Cardiac fibroblast (primary cell): Measurements from ENCODE around the gene SYNDIG1.

Experiments
- DNase-seq, 2 donors: peaks; one replicate each; pipeline versions ENCODE4 v3.0.0 to v3.0.0-alpha.2; 2010; ENCODE audit warnings: low read depth in 2 of 2
- H3K4me3 ChIP-seq, 2 donors: replicated peaks in 1 of 2; 1 replicate in 1 of 2; 2 replicates in 1 of 2; pipeline ENCODE4 v1.5.1; 2011; ENCODE audit warnings: low read depth in 2 of 2, low read length in 2 of 2, mild to moderate bottlenecking in 2 of 2, moderate library complexity in 1 of 2
- TF ChIP-seq, protein P1 (sequence below): IDR thresholded peaks from one replicate; pipeline ENCODE4 v1.5.1; 2011; ENCODE audit warnings: low read depth, mild to moderate bottlenecking, low read length, inconsistent platforms

The SYNDIG1 gene

DNA sequence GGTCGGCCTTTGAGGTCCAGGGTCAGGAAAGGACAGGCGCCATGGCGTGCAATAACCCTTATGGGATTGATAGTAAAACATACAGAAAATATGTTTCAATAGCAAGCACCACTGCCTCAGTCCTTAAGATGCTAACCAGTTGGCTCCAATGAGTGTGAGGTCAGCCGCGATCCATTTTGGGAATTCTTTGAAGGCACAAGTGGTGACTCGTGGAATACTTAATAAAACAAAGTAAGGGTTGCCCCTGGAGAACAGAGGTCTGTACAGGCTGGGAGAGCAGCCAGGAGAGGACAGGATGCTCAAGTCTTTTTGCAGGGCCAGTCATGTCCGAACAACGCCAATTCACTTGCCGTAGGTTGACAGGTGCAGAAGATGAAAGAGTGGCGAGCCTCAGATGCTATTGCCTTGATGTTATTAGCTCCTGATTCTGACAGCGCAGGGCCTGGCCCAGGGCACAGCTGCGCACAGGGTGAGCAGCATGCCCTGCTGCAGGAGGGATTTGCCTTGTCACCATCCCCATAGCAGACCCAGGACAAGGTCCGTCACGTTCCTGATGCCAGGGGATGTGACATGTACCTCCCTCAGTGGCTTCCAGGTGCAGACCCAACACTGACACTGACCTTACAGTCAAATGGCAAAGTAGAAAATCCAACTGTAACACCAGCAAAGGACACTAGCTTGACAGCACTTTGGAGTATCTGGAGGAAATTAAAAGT is 21.8 kb downstream of the SYNDIG1 start:
- TF ChIP-seq, protein P1, sequence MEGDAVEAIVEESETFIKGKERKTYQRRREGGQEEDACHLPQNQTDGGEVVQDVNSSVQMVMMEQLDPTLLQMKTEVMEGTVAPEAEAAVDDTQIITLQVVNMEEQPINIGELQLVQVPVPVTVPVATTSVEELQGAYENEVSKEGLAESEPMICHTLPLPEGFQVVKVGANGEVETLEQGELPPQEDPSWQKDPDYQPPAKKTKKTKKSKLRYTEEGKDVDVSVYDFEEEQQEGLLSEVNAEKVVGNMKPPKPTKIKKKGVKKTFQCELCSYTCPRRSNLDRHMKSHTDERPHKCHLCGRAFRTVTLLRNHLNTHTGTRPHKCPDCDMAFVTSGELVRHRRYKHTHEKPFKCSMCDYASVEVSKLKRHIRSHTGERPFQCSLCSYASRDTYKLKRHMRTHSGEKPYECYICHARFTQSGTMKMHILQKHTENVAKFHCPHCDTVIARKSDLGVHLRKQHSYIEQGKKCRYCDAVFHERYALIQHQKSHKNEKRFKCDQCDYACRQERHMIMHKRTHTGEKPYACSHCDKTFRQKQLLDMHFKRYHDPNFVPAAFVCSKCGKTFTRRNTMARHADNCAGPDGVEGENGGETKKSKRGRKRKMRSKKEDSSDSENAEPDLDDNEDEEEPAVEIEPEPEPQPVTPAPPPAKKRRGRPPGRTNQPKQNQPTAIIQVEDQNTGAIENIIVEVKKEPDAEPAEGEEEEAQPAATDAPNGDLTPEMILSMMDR, result no peak
- H3K4me3 ChIP-seq, result no peak overlapping the region
- no peak for DNase-seq

DNA sequence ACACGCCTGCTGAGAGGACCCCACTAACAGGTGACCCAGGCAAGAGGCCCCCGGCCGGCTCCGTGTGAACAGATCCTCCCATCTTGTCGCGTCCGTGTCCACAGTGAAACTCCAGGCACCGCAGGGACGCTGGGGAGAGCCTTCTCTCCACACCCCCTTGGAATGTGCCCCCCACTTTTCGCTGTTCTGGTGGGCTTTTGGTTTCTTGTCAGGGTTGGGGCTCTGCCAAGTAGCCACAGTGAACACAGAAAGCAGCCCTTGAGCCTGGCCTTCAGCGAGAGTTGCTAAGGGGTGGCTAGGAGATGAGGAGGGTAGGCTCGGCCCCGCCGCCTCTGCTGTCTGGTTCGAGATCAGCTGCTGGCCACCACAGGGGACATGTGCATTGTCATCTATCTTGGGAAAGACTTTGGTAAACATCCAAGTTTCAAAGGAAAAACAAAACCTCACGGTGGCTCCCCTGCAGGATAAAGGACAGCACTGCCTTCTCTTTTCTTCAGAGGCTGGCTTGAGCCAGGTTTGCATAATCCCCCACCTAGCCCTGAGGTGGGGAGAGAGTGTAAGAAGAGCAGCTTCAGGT is 22.7 kb downstream of the SYNDIG1 start:
- DNase-seq, result no peak
- TF ChIP-seq, protein P1, result no peak
- H3K4me3 ChIP-seq, result no peak overlapping the region

DNA sequence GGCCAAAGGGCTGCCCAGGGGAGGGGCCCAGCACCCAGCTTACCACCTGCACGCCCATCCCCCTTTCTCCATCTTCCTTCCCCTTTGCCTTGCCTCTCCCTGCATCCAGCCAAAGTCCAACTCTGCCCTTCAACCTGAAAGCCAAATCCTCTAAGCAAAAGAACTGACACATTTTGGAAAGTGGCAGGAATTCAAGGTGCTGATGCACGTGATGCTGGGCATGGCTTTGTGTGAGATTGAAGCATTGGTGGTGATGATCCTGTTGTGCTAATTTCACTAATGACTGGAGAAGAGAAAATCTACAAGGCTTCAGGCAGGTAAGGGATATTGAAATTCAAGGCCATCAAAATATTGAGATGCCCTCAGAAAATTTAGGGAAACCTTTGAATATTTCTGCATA is 23.3 kb downstream of the SYNDIG1 start:
- no peak for DNase-seq
- TF ChIP-seq, protein P1, result no peak
- H3K4me3 ChIP-seq, result no peak overlapping the region

DNA sequence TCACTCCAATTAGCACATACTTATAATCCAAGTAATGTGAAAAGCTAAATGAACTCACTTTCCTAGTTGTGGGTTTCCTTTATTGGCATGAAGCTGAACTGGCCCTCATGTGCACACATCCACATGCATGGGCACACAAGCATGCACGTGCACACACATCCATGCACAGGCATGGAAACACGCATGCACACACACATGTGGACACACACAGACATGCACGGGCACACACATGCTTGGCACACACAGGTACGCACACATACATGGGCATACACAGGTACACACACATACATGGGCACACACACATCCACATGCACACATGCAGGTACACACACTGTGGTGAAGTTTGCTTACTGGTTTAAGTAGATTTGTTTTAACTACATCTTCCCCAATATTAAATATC is 23.8 kb downstream of the SYNDIG1 start:
- TF ChIP-seq, protein P1, result no peak
- no peak for DNase-seq
- H3K4me3 ChIP-seq, result no peak overlapping the region

DNA sequence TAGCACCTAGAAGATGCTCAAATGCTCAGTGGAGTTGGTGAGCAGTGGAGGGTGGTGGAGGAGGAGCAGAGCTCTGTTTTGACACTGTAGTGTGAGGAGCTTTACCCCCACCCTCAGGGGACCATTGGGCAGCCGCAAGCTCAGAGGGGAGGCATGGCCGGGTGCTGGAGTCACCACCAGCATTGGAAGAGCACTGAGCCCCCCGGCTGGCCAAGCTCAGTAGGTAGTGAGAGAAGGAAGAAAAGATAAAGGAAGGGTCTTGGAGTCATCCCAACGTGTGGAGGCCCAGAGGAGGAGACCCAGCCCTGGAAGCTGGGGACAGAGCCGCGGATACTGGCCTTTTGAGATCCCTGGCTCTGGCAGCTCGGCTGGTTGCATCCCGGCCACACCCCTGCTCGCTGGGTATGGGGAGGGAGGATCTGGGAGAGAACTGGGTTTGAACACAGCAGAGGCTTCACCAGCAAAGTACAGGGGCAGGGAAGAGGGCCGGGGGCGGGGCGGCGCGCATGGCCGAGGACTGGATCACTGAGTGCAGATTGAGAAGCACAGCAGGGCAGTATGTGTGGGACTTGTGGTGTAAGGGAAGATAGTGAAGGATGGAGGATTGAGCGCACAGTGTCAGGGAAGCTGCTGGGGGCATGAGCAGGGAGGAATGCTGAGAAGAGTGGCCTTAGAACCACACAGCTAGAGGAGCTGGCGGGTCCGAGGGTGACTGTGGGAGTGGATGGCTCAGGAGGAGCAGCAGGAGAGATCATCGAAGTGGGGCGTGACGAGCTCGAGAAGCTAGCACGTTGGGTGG is 24.4 kb downstream of the SYNDIG1 start:
- no peak for DNase-seq
- no peak overlapping the region for H3K4me3 ChIP-seq
- TF ChIP-seq, protein P1, result no peak

DNA sequence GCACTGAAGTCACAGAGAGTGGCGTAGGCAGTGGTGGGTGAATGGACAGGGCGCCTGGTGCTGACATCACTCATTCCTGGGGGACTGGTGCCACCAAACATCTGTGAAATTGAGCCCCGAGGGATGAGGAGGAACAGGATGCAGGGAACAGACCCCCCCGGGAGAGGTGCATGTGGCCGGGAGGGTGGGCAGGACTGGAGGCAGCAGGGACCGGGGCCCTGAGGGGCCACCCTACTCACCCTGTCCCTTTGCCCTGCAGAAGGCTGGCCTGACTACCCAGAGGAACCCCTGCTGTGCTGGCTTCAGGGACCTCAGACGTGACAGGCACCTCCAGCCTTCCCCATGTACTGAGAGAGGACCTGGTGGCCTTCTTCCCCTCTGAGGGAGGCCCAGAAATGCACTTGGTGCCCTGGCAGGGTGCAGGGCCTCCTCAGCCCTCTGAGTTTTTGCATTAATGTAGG is 25.1 kb downstream of the SYNDIG1 start:
- TF ChIP-seq, protein P1, result no peak
- no peak for DNase-seq
- H3K4me3 ChIP-seq, result no peak overlapping the region
